Loucy (cell line): ENCODE data around the gene SSBP4.

Source experiments
- EZH2phosphoT487 ChIP-seq: fragments of 200-600 bp; IDR thresholded peaks from 2 replicates; pipeline ENCODE4 v1.6.1; 2018; ENCODE audit warnings: antibody characterized with exemption, mild to moderate bottlenecking, moderate library complexity, borderline replicate concordance
- TF ChIP-seq, protein P1 (sequence below): fragments of 200-600 bp; sonication (generic); conservative IDR thresholded peaks from 2 replicates; pipeline ENCODE4 v1.5.1; 2014; ENCODE audit warnings: mild to moderate bottlenecking, antibody characterized with exemption, low read length

DNA sequence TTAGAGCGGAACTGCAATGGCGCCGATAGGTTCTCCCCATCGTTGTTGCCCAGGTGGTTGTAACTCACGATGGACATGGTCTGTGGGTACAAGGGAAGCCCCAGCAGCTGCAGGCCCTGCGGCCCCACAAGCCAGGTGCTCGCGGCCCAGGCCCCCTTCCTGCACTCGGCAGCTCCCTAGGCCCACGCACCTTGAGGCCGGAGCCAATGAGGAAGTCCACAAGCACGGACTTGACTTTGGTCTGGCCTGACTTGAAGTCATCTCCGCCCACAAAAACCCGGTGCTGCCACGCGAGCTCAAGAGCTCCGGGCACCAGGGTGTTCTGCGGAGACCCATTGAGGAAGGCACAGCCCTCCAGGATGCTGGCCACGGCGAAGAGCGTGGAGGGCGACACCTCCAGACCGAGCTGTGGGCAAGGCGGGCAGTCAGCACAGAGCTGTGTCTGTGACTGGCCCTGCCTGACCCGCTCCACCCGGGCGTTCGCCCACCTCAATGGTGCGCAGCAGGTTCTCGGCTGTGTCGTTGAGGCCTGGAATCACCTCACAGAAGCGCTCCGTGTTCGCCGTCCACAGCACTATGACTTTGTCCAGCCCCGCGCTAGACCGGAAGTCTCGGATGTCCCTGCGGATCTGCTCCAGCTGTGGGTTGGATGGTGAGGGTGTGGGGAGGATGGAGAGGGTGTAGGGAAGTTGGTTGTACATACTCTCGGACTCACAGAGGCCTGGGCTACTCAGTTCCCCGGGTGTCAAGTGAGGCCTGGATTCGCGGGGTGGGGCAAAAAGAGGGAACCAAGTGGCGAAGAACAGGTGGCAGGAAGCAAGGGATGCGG, 16.9 kb downstream of the SSBP4 start:
- TF ChIP-seq, protein P1, sequence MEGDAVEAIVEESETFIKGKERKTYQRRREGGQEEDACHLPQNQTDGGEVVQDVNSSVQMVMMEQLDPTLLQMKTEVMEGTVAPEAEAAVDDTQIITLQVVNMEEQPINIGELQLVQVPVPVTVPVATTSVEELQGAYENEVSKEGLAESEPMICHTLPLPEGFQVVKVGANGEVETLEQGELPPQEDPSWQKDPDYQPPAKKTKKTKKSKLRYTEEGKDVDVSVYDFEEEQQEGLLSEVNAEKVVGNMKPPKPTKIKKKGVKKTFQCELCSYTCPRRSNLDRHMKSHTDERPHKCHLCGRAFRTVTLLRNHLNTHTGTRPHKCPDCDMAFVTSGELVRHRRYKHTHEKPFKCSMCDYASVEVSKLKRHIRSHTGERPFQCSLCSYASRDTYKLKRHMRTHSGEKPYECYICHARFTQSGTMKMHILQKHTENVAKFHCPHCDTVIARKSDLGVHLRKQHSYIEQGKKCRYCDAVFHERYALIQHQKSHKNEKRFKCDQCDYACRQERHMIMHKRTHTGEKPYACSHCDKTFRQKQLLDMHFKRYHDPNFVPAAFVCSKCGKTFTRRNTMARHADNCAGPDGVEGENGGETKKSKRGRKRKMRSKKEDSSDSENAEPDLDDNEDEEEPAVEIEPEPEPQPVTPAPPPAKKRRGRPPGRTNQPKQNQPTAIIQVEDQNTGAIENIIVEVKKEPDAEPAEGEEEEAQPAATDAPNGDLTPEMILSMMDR: no peak
- no peak for TF ChIP-seq EZH2phosphoT487
